Activated naive CD4-positive, alpha-beta T cell treated with anti-CD3 and anti-CD28 coated beads, Interleukin-2, amount 10 ng/mL, durations not matched to agents 7 days and 5 days (primary cell): ENCODE data around the gene CISH.

ENCODE experiments used
- CTCF ChIA-PET: fragments of 350-600 bp; sonication (Branson Sonifier 250); formaldehyde crosslinking; loops from one replicate; lab custom pipeline; 2021; ENCODE audit warnings: antibody characterized with exemption; lab: Charles Lee
- DNase-seq: peaks from one replicate; pipeline ENCODE4 v3.0.0-alpha.2; 2020
- H3K27ac Mint-ChIP-seq: one replicate; pipeline ENCODE4 v1.8.0; 2021; ENCODE audit warnings: mild to moderate bottlenecking, moderate library complexity, mixed read lengths
- H3K27me3 Mint-ChIP-seq: one replicate; pipeline ENCODE4 v1.8.0; 2021; ENCODE audit warnings: mild to moderate bottlenecking, mixed read lengths
- H3K36me3 Mint-ChIP-seq: one replicate; pipeline ENCODE4 v1.8.0; 2021; ENCODE audit warnings: mixed read lengths
- H3K4me1 Mint-ChIP-seq: one replicate; pipeline ENCODE4 v1.8.0; 2021; ENCODE audit warnings: mixed read lengths
- H3K4me3 Mint-ChIP-seq: one replicate; pipeline ENCODE4 v1.8.0; 2021; ENCODE audit warnings: mild to moderate bottlenecking, moderate library complexity, mixed read lengths
- H3K9me3 Mint-ChIP-seq: one replicate; pipeline ENCODE4 v1.8.0; 2021; ENCODE audit warnings: mixed read lengths

The CISH gene

GRCh38 chr3:50577348-50577747 lies 34.2 kb downstream of the CISH start:
- Mint-ChIP-seq H3K27ac (peak overlapping the region; percentile 58), H3K36me3 (peaks cover 67% of the 10 kb centered on the region), H3K4me3 (no peak overlapping the region), H3K9me3 (no peaks in the 10 kb centered on the region), H3K27me3 (no peaks in the 10 kb centered on the region), H3K4me1 (peaks cover 94% of the 10 kb centered on the region)
- CTCF ChIA-PET = interaction anchor here (21.4 kb wide), 1 partner anchor 31 kb away, joined by 753 read pairs; the partner anchor contains the start of genes CISH and MAPKAPK3
- no peak for DNase-seq

DNA sequence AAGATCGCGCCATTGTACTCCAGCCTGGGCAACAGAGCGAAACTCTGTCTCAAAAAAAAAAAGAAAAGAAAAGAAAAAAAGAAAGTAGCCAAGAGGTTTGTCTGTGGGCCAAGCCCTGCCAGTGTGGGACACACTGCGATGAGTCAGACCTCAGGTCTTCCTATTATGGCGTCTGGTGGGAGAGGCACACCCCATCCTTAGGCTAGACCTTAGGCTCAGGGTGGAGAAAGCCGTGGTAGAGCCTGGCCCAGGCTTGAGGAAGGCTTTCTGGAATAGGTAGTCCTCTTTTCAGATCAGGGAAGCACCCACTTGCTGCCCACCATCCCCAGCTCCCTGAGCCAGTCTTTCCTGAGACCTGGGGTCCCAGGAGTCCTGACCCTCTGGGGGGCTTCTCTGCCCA lies 36.2 kb downstream of the CISH start:
- Mint-ChIP-seq H3K36me3 (peaks cover 65% of the 10 kb centered on the region), H3K4me1 (peaks cover 94% of the 10 kb centered on the region), H3K4me3 (no peak overlapping the region), H3K9me3 (no peaks in the 10 kb centered on the region), H3K27me3 (no peaks in the 10 kb centered on the region), H3K27ac (peak overlapping the region; percentile 92)
- CTCF ChIA-PET = interaction anchor here (8.7 to 21.4 kb wide), 2 partner anchors 15 to 33 kb away, joined by 213 to 753 read pairs; partner anchors contain the start of genes CISH and MAPKAPK3
- DNase-seq = no peak

DNA sequence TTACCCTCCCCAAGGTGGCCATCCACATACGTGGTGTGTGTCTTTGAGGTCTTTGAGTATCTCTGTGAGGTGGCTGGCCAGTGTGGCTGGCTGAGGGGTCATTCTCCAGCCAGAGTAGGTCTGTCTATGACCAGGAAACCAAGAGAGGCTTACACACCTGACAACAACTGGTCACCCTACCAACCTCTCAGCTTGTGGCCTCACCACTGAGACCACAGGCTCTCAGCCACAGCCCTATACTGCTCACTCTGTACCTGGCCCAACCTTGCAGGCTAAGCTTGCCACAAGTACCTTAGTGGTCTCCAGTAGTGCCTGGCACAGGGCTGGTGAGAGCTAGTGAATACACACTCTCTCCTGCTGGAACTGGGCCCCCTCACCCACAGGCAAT lies 37.1 kb downstream of the CISH start:
- Mint-ChIP-seq H3K36me3 (peaks cover 62% of the 10 kb centered on the region), H3K27ac (peak overlapping the region; percentile 92), H3K27me3 (no peaks in the 10 kb centered on the region), H3K4me3 (peak overlapping the region; percentile 99), H3K9me3 (no peaks in the 10 kb centered on the region), H3K4me1 (peaks cover 87% of the 10 kb centered on the region)
- CTCF ChIA-PET = interaction anchor here (1.2 to 21.4 kb wide), 4 partner anchors 9 to 78 kb away, joined by 4 to 753 read pairs (median 129); partner anchors contain the start of genes CISH and MAPKAPK3
- DNase-seq = peak; percentile 57

- CTCF ChIA-PET = interaction anchor here (1.2 to 21.4 kb wide), 7 partner anchors 9 to 451 kb away, joined by 4 to 753 read pairs (median 5); partner anchors contain the start of genes CISH, DOCK3 and MAPKAPK3
- Mint-ChIP-seq H3K9me3 (no peaks in the 10 kb centered on the region), H3K27ac (peak overlapping the region; percentile 92), H3K4me3 (peak overlapping the region; percentile 99), H3K4me1 (peaks cover 85% of the 10 kb centered on the region), H3K36me3 (peaks cover 56% of the 10 kb centered on the region), H3K27me3 (no peaks in the 10 kb centered on the region)
- peak; percentile 92 for DNase-seq
Observed at GRCh38 chr3:50573566-50574443, 37.8 kb downstream of the CISH start.

- Mint-ChIP-seq H3K27ac (peak overlapping the region; percentile 92), H3K4me3 (peak overlapping the region; percentile 99), H3K36me3 (peaks cover 48% of the 10 kb centered on the region), H3K9me3 (no peaks in the 10 kb centered on the region), H3K4me1 (peaks cover 85% of the 10 kb centered on the region), H3K27me3 (no peaks in the 10 kb centered on the region)
- CTCF ChIA-PET = interaction anchor here (0.7 to 21.4 kb wide), 15 partner anchors 8 to 817 kb away, joined by 3 to 753 read pairs (median 5); partner anchors contain the start of genes CISH, DOCK3 and MAPKAPK3
- peak; percentile 59 for DNase-seq
Observed at GRCh38 chr3:50572801-50573371, 38.7 kb downstream of the CISH start.

GRCh38 chr3:50572158-50572557 lies 39.4 kb downstream of the CISH start:
- DNase-seq = peak; percentile 88
- H3K27ac Mint-ChIP-seq = peak overlapping the region; percentile 92
- H3K4me3 Mint-ChIP-seq = peak overlapping the region; percentile 99
- H3K4me1 Mint-ChIP-seq = peaks cover 81% of the 10 kb centered on the region
- no peaks in the 10 kb centered on the region for H3K9me3 Mint-ChIP-seq
- H3K27me3 Mint-ChIP-seq = no peaks in the 10 kb centered on the region
- CTCF ChIA-PET = interaction anchor here (0.7 to 21.4 kb wide), 20 partner anchors 9 to 818 kb away, joined by 3 to 753 read pairs (median 4); partner anchors contain the start of genes CISH, DOCK3, MAPKAPK3 and RASSF1
- H3K36me3 Mint-ChIP-seq = peaks cover 42% of the 10 kb centered on the region

DNA sequence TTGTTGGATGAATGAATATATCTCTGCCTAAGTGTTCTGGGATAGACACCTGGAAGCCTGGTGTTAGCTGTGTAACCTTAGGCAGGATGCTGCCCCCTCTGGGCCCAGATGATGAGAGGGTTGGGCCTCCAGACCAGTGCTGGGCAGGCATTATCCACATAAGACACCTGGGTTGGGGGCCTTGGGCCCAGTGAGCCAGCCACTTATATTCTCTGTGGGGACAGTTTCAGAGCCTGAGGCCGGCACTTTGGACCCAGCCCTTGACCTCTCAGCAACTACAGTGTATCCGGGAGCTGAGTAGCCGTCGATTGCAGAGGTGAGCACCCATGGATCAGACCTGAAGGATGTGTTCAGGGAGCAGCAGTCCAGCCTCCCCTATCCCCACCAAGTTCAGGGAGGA lies 40.1 kb downstream of the CISH start:
- H3K36me3 Mint-ChIP-seq = peaks cover 39% of the 10 kb centered on the region
- H3K27ac Mint-ChIP-seq = peak overlapping the region; percentile 92
- no peak for DNase-seq
- H3K27me3 Mint-ChIP-seq = no peaks in the 10 kb centered on the region
- H3K9me3 Mint-ChIP-seq = no peaks in the 10 kb centered on the region
- peak overlapping the region; percentile 99 for H3K4me3 Mint-ChIP-seq
- CTCF ChIA-PET = interaction anchor here (0.7 to 21.4 kb wide), 13 partner anchors 10 to 819 kb away, joined by 3 to 753 read pairs (median 5); partner anchors contain the start of genes CISH, MAPKAPK3 and RASSF1
- peaks cover 81% of the 10 kb centered on the region for H3K4me1 Mint-ChIP-seq

GRCh38 chr3:50570508-50571279 lies 40.9 kb downstream of the CISH start:
- no peak for DNase-seq
- Mint-ChIP-seq H3K4me3 (peak overlapping the region; percentile 99), H3K36me3 (peaks cover 38% of the 10 kb centered on the region), H3K27ac (peak overlapping the region; percentile 92), H3K9me3 (no peaks in the 10 kb centered on the region), H3K27me3 (no peaks in the 10 kb centered on the region), H3K4me1 (peaks cover 81% of the 10 kb centered on the region)
- CTCF ChIA-PET = interaction anchor here (1.1 to 21.4 kb wide), 8 partner anchors 10 to 819 kb away, joined by 3 to 753 read pairs (median 10); partner anchors contain the start of genes CISH and MAPKAPK3

DNA sequence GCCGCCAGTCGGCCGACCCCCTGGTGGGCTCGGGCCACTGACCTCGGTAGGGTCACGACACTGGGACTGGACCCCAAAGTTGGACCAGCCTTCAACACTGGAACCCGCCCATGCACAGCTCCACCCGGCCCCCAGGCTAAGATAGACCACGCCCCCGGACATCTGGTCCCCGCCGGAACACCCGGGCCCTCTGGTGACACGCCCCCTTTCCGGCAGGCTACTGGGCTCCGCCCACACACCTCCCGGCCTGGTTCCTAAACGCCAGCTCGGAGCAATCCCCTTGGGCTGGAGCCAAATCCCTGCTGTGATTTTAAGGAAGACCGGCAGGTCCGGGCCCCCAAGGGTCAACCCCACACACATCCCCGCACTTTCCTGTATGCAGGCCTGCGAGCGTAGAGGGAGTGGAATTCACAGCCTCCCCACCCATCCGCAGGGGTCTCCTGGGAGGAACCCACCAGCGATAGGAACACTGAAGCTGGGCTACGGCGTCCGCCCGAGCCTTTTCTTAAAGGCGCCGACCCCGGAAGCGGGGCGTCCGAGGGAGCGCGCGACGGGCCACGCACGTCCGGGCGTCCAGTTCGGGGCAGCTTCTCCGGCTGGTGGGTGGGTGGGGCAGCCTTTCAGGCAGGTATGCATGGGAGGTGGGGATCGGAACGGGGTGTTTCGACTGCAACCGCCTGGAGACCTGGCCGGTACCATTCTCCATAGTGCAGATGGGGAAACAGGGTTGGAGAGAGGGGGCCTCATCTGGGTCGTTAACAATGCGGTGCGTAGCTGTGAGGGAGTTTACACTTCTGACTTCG lies 42.4 kb downstream of the CISH start, which contains the start of gene HEMK1:
HEMK1 (plus strand) TSS at position 576 of the 803 bp plus-strand sequence. CDS start 1,583 bp downstream, outside the sequence.
- peak; percentile 97 for DNase-seq
- Mint-ChIP-seq H3K36me3 (peaks cover 39% of the 10 kb centered on the region), H3K4me1 (peaks cover 76% of the 10 kb centered on the region), H3K9me3 (no peaks in the 10 kb centered on the region), H3K27ac (peak within 1 kb of the TSS; percentile 92), H3K27me3 (no peaks in the 10 kb centered on the region), H3K4me3 (peak within 1 kb of the TSS; percentile 99)
- CTCF ChIA-PET = interaction anchor here (1.5 to 21.4 kb wide), 4 partner anchors 21 to 219 kb away, joined by 3 to 753 read pairs (median 129); partner anchors contain the start of genes CISH, CYB561D2, MAPKAPK3 and NPRL2

DNA sequence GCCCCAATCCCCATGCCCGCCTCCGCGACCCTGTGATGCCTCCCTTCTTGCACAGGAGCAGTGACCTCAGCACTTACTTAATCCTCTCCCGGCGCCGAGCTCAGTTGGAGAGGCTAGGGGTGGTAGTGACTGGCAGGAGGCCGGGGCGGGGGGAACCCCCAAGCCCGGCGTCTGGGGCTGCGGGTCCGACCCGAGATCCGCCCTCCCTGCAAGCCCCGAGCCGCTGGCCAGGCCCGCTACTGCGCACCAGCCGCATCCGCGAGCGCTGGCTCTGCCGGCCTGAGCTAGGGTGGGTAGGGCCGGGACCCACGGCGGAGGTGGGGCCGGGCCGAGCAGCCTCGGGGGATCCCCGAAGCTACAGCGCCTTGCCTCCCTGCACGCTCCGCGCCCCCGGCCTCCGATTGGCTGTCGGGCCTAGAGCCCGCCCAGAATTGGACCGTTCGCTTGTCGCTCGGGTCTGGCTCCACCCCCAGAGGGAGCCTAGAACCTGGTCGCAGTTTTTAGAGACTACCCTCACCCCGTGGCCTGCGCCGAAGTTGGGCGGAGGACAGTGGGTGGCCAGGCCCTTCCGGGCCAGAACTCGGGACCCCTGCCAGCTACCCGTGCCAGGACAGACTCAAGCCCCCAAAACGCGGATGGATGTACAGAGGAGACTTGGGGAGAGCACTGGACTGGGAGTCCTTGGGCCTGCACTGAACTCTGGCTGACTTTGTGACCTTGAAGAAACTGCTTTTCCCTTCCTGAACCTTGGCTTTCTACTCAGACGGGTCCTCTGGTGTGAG lies 44.0 kb downstream of the CISH start, which contains the start of gene C3orf18:
C3orf18 (minus strand) TSS at position 362 of the 782 bp plus-strand sequence. CDS start 2,048 bp downstream, outside the sequence.
- CTCF ChIA-PET = interaction anchor here (0.6 to 21.4 kb wide), 7 partner anchors 19 to 1095 kb away, joined by 3 to 753 read pairs (median 5); partner anchors contain the start of genes CISH and MAPKAPK3
- peak; percentile 98 for DNase-seq
- peak within 1 kb of the TSS; percentile 92 for H3K27ac Mint-ChIP-seq
- H3K36me3 Mint-ChIP-seq = peaks cover 39% of the 10 kb centered on the region
- no peaks in the 10 kb centered on the region for H3K9me3 Mint-ChIP-seq
- no peaks in the 10 kb centered on the region for H3K27me3 Mint-ChIP-seq
- H3K4me3 Mint-ChIP-seq = peak within 1 kb of the TSS; percentile 99
- H3K4me1 Mint-ChIP-seq = peaks cover 68% of the 10 kb centered on the region

DNA sequence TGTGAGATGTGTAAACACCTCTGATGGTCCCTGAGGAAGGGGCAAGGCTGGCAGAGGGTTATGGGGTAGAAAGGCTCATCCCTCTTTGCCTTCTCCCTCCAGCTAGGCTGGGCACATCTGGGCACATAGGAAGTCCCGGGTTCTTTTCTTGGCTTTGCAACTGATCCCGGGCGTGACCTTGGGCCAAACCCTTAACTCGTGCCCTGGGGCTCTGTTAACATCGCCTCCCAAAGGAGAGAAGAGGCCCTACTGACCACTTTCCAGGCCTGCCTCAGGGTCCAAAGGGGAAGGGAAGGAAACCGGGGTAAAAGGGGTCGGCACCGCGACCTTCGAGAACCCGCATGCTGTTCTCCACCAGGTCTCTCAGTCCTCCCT lies 44.6 kb downstream of the CISH start:
- no peaks in the 10 kb centered on the region for H3K9me3 Mint-ChIP-seq
- H3K36me3 Mint-ChIP-seq = peaks cover 34% of the 10 kb centered on the region
- H3K27me3 Mint-ChIP-seq = no peaks in the 10 kb centered on the region
- H3K27ac Mint-ChIP-seq = no peak overlapping the region
- H3K4me3 Mint-ChIP-seq = peak overlapping the region; percentile 99
- H3K4me1 Mint-ChIP-seq = peaks cover 62% of the 10 kb centered on the region
- DNase-seq = no peak
- CTCF ChIA-PET = interaction anchor here (1.0 to 21.4 kb wide), 6 partner anchors 18 to 219 kb away, joined by 3 to 753 read pairs (median 6); partner anchors contain the start of genes CISH and MAPKAPK3
